Measurements from ENCODE around the gene TANC1.

GRCh38 chr2:159103411-159103810, 135.0 kb downstream of the TANC1 start:
- TF ChIP-seq TAF1 (IDR thresholded peaks at IDR 0.05; ENCODE audit: borderline replicate concordance, insufficient read depth, low read length) (no peak), POLR2AphosphoS5 (IDR thresholded peaks at IDR 0.05; ENCODE audit: low read depth, low read length) (no peak), FOXP2 (optimal IDR thresholded peaks at IDR 0.05; ENCODE audit: borderline replicate concordance, extremely low read depth, extremely low read length, insufficient read depth) (no peak)

Measured in PFSK-1 (cell line).